PC-3 (cell line): ENCODE measurements around the gene NOVA1.

Experiments
- CTCF ChIP-seq: fragments of 300-600 bp; sonication (generic); conservative IDR thresholded peaks from 2 replicates; pipeline ENCODE4 v1.5.1; 2017; ENCODE audit warnings: antibody characterized with exemption, low read depth, mild to moderate bottlenecking, low read length
- EZH2phosphoT487 ChIP-seq: fragments of 300-600 bp; sonication (generic); IDR thresholded peaks from 2 replicates; pipeline ENCODE4 v1.6.1; 2018; ENCODE audit warnings: mild to moderate bottlenecking, antibody characterized with exemption, low read length, borderline replicate concordance

- TF ChIP-seq CTCF = no peak
- TF ChIP-seq EZH2phosphoT487 = no peak
Measured at GRCh38 chr14:26500028-26500427, 97.8 kb downstream of the NOVA1 start.
